NCI-H146 treated with DMSO at 0.1 percent for 48 hours (cell line): ENCODE data around the gene LPP.
A peak's percentile ranks its signal among the peaks of the same experiment; 100 is the strongest.

ENCODE experiments used
- DNase-seq: peaks from one replicate; lab custom pipeline; 2025; ENCODE audit not compliant: unreplicated experiment; lab: John Stamatoyannopoulos, UW

Gene LPP

GRCh38 chr3:188135271-188135670 lies 18.7 kb upstream of the LPP start:
- no peak for DNase-seq

GRCh38 chr3:188137051-188137450 lies 16.9 kb upstream of the LPP start:
- no peak for DNase-seq

GRCh38 chr3:188139466-188139865 lies 14.5 kb upstream of the LPP start:
- DNase-seq: no peak

GRCh38 chr3:188146219-188146618 lies 7.7 kb upstream of the LPP start:
- no peak for DNase-seq

DNA sequence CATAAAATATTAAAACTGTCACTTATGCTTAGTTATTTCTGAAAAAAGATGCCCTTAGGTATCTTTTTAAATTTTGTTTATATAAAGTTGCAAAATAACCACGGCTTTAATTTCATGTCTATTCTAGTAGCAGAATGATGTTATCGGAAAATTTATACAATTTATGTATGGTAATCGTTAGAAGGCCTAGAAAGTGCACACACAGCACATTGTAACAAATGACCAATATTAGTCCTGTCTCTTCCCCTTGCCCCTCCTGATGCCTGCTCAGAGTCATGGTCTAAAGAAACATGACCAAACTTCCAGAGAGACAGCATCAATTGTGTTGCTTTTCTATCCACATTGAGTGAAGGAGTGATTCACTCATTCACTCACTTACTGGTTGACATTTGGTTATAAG lies 6.2 kb upstream of the LPP start:
- DNase-seq: no peak

GRCh38 chr3:188148318-188148717 lies 5.6 kb upstream of the LPP start:
- no peak for DNase-seq

- no peak for DNase-seq
Measured at GRCh38 chr3:188149587-188149986, 4.4 kb upstream of the LPP start.

DNA sequence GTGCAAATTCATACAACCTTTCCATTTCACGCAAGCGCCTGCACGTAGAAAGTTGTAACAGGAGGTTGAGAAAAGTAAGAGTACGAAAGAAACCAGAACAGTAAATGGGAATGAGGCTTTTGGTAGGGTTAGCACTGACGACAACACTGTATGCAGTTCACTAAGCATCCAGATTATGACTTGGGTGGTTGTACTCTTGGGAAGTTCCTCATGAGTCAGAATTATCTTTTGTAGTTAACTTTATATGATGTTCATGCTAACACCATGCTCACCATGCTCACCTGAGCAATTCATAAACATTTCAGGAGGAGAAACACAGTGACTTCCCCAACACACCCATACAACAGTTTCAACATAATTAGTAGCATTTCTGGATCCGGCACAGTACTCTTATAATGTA lies 3.0 kb upstream of the LPP start:
- no peak for DNase-seq

DNA sequence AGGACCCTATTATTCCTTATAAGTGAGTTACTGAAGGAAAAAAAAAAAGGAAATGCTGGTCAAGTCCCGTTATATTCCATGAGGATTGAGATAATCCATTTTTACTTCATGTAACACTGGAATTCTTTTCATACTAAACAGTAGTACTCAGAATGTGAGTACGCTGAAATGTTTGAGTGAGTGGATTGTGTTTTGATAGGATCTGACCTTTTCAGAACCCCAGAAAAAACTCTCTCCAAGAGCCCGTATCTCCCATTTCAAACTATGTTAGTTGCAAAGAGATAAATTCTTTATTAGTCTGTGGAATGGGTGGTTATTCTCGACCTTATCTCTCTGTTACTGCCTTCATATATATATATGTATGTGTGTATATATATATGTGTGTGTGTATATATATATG lies 2.5 kb upstream of the LPP start:
- no peak for DNase-seq

GRCh38 chr3:188152660-188153436 lies 1.1 kb upstream of the LPP start:
- DNase-seq: peak; percentile 21

DNA sequence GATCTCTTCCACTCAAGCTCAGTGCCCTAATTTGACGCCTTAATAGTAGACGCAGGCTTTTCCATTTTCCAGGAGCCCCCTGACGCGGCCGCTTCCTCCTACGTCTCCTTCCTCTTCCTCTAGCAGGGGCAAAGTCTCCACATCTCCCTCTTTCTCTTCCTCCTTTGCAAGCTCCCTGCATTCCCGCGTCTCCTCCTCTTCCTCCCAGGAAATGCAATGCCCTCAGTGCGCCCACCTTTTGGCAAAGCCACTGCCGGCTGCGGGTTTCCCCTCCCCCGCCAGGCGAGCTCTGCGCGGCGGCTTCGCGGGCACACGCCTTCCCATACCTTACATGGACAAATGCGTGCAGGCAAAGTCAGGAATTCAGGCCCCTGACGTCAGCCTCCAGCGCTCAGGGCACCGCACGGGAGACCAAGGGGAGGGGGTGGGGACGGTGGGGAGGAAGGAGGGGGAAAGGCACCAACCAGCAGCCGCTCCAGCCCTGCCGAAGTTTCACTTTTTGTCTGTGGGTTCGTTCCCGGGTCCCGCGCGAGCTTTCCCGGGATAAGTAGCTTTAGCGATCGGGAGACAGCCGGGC lies 432 bp upstream of the LPP start:
- peak; percentile 18 for DNase-seq

- DNase-seq: no peak
Measured at GRCh38 chr3:188154809-188155574, 1.0 kb downstream of the LPP start.

- no peak for DNase-seq
Measured at GRCh38 chr3:188156056-188156455, 2.1 kb downstream of the LPP start.

DNA sequence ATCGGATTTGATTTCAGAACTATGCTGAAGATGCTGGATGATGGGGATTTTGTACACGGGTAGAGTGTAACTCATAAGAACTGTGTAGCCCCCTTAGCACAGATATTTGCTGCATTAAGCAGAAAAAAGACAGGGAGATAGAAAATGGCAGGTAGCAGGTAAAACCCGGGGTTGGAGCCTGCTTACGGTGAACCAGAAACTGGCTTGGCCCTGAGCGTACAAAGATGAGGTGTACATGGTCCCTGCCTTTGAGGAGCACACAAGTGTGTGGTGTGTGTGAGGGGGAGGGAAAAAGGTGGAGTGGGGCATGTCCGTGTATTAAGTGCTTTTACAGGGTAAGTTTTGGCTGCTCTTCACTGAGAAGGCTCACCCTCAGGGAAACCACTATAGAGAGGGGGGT lies 3.5 kb downstream of the LPP start:
- no peak for DNase-seq

- no peak for DNase-seq
Measured at GRCh38 chr3:188157971-188158370, 4.0 kb downstream of the LPP start.

DNA sequence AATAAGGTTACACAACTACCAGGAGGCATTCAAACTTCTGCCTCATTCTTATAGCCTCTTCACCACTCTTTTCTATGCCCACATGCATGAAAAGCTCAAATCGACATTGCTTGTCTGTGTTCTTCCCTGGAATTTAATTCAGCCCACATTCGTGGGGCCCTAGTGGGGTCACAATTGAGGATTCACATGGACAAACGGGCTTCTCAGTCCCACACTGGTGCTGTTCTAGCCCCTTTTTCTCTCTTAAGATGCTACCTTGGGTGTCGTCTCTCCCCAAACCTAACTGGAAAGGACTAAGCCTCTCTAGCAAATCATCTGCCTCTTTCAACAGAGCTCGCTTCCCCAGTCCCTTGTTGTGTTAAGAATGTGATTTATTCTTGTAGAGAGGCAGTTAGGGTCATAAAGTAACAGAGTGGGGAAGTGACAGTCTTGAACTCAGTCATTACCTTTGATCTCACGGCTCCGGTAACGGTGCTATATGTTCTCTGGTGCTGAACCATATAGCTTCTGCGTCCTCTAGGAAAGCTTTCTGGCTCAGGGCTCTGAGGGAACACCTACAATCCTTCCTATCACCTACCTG lies 4.9 kb downstream of the LPP start:
- DNase-seq: no peak

GRCh38 chr3:188160751-188161150 lies 6.8 kb downstream of the LPP start:
- DNase-seq: no peak

- no peak for DNase-seq
Measured at GRCh38 chr3:188164248-188164687, 10.3 kb downstream of the LPP start.

DNA sequence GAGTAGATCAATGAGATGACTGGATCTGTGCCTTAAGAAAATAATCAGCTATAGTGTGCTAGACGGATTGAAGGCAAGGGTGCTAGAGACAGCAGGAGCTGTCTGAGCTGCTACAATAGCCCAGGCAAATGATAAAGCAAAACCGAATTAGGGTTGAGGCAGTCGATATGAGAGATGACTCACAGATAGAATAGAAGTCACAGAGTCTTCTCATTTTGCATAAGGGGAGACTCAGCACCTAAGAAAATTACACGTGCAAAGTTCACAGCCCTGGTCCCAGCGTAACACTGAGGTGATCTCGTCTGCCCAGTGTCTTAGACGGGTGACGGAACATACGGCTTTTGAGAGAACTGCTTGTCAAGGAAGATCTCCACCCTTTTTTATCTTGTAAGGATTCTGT lies 11.6 kb downstream of the LPP start:
- DNase-seq: no peak

DNA sequence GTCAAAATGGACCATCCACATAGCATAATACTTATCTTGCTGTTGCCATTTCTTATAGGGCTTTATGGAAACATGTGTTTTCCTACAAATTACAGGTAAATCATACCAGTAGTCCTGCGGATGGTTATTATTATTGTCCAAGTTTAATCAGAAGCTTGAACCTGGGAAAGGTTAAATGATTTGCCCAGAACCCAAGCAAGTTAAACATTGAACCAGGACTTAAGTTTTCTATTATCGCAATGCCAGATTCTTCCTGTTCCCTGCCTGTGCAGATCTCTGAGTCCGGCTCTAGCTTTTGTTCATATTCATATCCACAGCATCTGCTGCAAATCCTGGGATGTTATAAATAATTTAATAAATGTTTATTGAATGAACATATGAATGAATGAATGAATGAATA lies 12.5 kb downstream of the LPP start:
- DNase-seq: no peak

DNA sequence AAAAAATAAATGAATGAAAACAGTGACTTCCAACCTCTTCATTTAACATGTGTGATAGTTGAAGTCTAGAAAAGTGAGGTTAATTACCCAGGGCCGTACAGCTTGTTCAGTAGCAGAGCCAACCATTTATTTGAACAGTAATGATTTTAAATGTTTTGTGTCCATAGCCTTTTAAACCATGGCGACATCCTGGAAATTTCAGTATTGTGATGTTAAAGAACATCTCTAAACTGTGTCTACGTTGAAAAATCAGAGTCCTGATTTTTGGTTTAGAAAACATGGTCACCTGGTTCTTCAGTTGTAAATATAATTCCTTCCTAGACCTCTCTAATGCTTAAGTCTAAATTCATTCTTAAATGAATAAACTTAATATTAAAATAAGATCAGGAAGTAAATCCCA lies 14.2 kb downstream of the LPP start:
- no peak for DNase-seq

- DNase-seq: no peak
Measured at GRCh38 chr3:188168648-188169047, 14.7 kb downstream of the LPP start.
